VCaP (cell line): ENCODE measurements around the gene ALDH7A1.

ENCODE experiments used
- H3K27ac ChIP-seq: fragments of 450-650 bp; 2 replicates; pipeline ENCODE4 v1.5.1; 2017
- TF ChIP-seq, protein P1 (sequence below): fragments of 450-650 bp; conservative IDR thresholded peaks from 2 replicates; pipeline ENCODE4 v1.5.1; 2017; ENCODE audit warnings: mild to moderate bottlenecking, moderate library complexity

ALDH7A1 gene

DNA sequence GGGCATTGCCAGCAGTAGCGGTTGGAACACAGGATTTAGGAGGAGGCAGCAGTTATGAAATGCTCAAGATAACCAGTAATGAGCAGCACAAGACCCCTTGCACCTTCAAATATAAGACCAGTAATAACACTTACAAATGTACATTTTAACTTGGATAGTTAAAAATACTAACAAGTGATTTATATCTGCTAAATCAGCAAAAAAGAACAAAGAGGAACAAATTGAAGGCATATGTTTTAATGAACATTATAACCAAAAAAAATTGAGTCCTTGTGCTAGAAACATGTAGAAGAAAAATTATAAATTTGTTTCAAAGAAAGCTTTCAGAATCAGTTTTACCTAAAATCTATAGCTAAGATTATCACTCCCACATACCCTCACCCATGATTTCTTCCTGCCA, 52.0 kb downstream of the ALDH7A1 start:
- TF ChIP-seq, protein P1, sequence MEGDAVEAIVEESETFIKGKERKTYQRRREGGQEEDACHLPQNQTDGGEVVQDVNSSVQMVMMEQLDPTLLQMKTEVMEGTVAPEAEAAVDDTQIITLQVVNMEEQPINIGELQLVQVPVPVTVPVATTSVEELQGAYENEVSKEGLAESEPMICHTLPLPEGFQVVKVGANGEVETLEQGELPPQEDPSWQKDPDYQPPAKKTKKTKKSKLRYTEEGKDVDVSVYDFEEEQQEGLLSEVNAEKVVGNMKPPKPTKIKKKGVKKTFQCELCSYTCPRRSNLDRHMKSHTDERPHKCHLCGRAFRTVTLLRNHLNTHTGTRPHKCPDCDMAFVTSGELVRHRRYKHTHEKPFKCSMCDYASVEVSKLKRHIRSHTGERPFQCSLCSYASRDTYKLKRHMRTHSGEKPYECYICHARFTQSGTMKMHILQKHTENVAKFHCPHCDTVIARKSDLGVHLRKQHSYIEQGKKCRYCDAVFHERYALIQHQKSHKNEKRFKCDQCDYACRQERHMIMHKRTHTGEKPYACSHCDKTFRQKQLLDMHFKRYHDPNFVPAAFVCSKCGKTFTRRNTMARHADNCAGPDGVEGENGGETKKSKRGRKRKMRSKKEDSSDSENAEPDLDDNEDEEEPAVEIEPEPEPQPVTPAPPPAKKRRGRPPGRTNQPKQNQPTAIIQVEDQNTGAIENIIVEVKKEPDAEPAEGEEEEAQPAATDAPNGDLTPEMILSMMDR = no peak
- no peak overlapping the region for H3K27ac ChIP-seq

DNA sequence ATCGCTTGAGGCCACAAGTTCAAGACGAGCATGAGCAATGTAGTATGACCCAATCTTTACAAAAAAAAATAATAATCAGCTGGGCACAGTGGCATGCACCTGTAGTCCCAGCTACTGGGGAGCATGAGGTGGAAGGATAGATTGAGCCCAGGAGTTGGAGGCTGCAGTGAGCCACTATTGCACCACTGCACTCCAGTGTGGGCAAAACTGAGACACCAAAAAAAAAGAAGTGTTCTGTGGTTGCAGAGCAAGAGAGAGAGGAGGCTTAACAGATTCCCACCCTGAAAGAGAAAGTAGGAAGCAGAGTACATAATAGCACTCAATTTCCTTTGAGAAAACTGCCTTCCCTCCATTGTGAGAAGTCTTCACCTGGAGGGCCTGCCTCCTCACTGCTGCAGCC, 52.6 kb downstream of the ALDH7A1 start:
- H3K27ac ChIP-seq = no peak overlapping the region
- TF ChIP-seq, protein P1 = no peak

DNA sequence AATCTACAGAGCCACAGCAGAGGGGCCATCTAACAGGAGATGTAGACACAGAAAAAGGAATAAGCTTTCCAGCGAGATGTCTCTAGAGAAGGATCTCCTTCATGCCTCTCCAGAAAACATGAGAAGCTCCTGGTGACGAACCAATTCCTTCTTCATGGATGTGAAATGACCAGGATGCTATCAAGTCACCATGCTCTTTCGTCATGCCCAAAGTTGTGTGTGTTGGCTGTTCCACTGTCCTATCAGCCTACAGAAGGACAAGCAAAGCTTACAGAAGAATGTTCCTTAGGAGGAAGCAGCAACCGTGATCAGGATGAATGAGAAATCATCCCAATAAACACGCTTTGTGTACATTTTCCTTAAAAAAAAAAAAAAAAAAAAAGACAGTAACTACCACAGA, 54.4 kb downstream of the ALDH7A1 start:
- peak overlapping the region; percentile 4 for H3K27ac ChIP-seq
- TF ChIP-seq, protein P1 = no peak

DNA sequence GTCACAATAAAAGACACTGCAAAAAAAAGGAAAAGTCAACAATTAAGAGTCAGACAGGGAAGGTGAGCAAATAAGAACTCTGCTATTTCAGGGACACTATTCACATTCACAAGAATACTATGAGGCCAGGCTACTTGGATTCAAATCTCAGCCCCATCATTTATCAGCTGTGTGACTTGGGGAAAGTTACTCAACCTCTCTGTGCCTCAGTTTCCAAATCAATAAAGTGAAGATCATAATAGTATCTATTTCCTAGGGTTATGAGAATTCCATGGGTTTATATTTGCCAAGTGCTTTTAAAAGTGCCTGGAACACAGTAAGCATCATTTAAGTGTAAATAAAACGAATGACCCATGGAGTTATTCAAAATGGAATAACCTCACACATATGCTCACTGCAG, 56.4 kb downstream of the ALDH7A1 start:
- TF ChIP-seq, protein P1 = no peak
- peak overlapping the region; percentile 40 for H3K27ac ChIP-seq

DNA sequence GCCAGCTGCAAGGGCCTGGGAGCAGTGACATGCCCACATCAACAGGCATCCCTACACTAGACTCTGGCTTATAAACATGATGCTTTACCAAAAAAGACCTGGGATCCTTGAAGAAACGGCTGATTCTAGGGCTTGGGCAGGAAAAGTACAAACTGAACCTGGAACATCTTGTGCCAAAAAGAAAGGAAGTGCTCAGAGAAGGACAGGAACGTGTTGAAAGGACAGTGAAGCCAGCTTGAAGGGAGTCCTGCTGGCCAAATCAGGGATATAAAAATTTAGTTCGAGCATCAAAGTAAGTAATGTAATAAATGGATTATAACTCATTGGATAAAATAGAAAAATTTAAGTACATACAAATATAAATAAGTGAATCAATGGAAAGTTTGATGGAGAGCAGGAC, 58.1 kb downstream of the ALDH7A1 start:
- TF ChIP-seq, protein P1 = peak; percentile 19
- no peak overlapping the region; the same call in 1 of the 2 replicates for H3K27ac ChIP-seq

DNA sequence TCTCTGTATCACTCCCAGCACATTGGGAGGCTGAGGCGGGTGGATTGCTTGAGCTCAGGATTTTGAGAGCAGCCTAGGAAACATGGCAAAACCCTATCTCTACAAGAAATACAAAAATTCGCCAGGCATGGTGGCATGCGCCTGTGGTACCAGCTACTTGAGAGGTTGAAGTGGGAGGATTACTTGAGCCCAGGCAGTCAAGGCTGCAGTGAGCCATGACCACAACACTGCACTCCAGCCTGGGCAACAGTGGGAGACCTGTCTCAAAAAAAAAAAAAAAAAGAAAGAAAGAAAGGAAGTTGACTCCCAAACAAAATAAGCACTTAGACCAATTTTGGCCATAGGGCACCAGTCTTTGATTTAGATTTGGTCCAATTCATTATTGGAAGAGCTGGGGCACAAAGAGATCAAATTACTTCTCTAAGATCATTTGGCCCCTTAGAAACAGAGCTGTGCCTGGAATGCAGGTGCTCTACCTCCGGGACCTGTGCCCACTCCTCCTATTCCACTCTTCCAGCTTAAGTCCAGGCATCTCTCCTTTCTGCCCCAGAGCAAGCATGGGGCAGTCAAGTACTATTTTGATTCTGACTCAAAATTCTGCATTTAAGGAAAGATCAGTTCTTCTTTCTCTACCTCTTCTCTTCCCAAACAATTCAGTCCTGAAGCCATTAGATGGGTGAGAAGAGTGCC, 59.0 kb downstream of the ALDH7A1 start:
- no peak overlapping the region; the same call in 1 of the 2 replicates for H3K27ac ChIP-seq
- TF ChIP-seq, protein P1 = no peak

DNA sequence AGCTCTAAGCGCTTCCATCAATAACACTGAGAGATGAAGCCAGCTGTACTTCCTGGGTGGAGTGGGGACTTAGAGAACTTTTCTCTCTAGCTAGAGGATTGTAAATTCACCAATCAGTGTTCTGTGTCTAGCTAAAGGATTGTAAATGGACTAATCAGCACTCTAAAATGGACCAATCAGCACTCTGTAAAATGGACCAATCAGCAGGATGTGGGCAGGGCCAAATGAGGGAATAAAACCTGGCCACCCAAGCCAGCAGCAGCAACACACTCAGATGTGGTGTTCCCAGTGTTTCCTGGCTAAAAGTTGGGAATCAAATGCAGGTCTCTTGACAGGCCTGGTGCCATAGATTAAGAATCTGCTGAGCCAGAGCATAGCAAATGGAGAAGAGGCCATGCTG, 60.5 kb downstream of the ALDH7A1 start:
- peak overlapping the region; percentile 14; the same call in 1 of the 2 replicates for H3K27ac ChIP-seq
- TF ChIP-seq, protein P1 = no peak
